Trophoblast cell (in vitro differentiated cells and primary cell): ENCODE data around the gene WWTR1.
A peak's percentile ranks its signal among the peaks of the same experiment; 100 is the strongest.

Experiments
- DNase-seq, 2 donors: peaks; one replicate each; pipeline ENCODE4 v3.0.0-alpha.2; 2016
- H2AFZ ChIP-seq: 2 replicates; pipeline ENCODE4 v1.6.1; 2013; ENCODE audit warnings: low read length, moderate library complexity, mild to moderate bottlenecking; ENCODE audit not compliant: insufficient read depth, poor library complexity
- H2AK5ac ChIP-seq: 2 replicates; pipeline ENCODE4 v1.6.1; 2013; ENCODE audit warnings: mild to moderate bottlenecking, low read length
- H2BK120ac ChIP-seq: 2 replicates; pipeline ENCODE4 v1.6.1; 2013; ENCODE audit warnings: low read length, mild to moderate bottlenecking, moderate library complexity; ENCODE audit not compliant: insufficient read depth, poor library complexity
- H2BK12ac ChIP-seq: 2 replicates; pipeline ENCODE4 v1.6.1; 2013; ENCODE audit warnings: mild to moderate bottlenecking, low read length, moderate library complexity
- H2BK5ac ChIP-seq: 2 replicates; pipeline ENCODE4 v1.6.1; 2013; ENCODE audit warnings: low read length, low read depth, moderate library complexity, mild to moderate bottlenecking; ENCODE audit not compliant: poor library complexity
- H3K14ac ChIP-seq: 2 replicates; pipeline ENCODE4 v1.6.1; 2013; ENCODE audit warnings: mild to moderate bottlenecking, low read length
- H3K18ac ChIP-seq: 2 replicates; pipeline ENCODE4 v1.6.1; 2013; ENCODE audit warnings: mild to moderate bottlenecking, low read length
- H3K23ac ChIP-seq: 2 replicates; pipeline ENCODE4 v1.6.1; 2013; ENCODE audit warnings: low read length
- H3K27ac ChIP-seq: 2 replicates; pipeline ENCODE4 v1.5.1; 2013; ENCODE audit warnings: low read depth, mild to moderate bottlenecking, inconsistent platforms, low read length, moderate library complexity
- H3K27me3 ChIP-seq: 2 replicates; pipeline ENCODE4 v1.6.1; 2013; ENCODE audit warnings: inconsistent platforms, mild to moderate bottlenecking, low read length, moderate library complexity; ENCODE audit not compliant: insufficient read depth
- H3K36me3 ChIP-seq, 2 experiments: 1 replicate in 1 of 2; 2 replicates in 1 of 2; pipeline ENCODE4 v1.6.1; 2013; ENCODE audit warnings: low read length in 2 of 2, mild to moderate bottlenecking in 2 of 2, moderate library complexity in 1 of 2; ENCODE audit not compliant: insufficient read depth in 2 of 2, control insufficient read depth in 1 of 2
- H3K4ac ChIP-seq: 2 replicates; pipeline ENCODE4 v1.6.1; 2013; ENCODE audit warnings: low read depth, mild to moderate bottlenecking, low read length, moderate library complexity
- H3K4me1 ChIP-seq, 2 experiments: 1 replicate in 1 of 2; 2 replicates in 1 of 2; pipeline ENCODE4 v1.6.1; 2013; ENCODE audit warnings: low read length in 2 of 2, mild to moderate bottlenecking in 2 of 2, moderate library complexity in 1 of 2; ENCODE audit not compliant: insufficient read depth in 2 of 2, control insufficient read depth in 1 of 2
- H3K4me2 ChIP-seq: 2 replicates; pipeline ENCODE4 v1.6.1; 2013; ENCODE audit warnings: inconsistent platforms, mild to moderate bottlenecking, low read length, moderate library complexity
- H3K4me3 ChIP-seq: 2 replicates; pipeline ENCODE4 v1.5.1; 2013; ENCODE audit warnings: mild to moderate bottlenecking, low read depth, low read length, inconsistent platforms
- H3K79me1 ChIP-seq: one replicate; pipeline ENCODE4 v1.6.1; 2013; ENCODE audit warnings: low read length
- H3K79me2 ChIP-seq: 2 replicates; pipeline ENCODE4 v1.6.1; 2013; ENCODE audit warnings: low read length, mild to moderate bottlenecking; ENCODE audit not compliant: control insufficient read depth, insufficient read depth, poor library complexity
- H3K9ac ChIP-seq: 2 replicates; pipeline ENCODE4 v1.6.1; 2013; ENCODE audit warnings: mild to moderate bottlenecking, low read length
- H3K9me3 ChIP-seq: 2 replicates; pipeline ENCODE4 v1.6.1; 2013; ENCODE audit warnings: low read depth, mild to moderate bottlenecking, control low read depth, inconsistent platforms, low read length; ENCODE audit not compliant: insufficient read depth
- H4K12ac ChIP-seq: 2 replicates; pipeline ENCODE4 v1.6.1; 2013; ENCODE audit warnings: low read depth, mild to moderate bottlenecking, low read length, moderate library complexity
- H4K8ac ChIP-seq: 2 replicates; pipeline ENCODE4 v1.6.1; 2013; ENCODE audit warnings: low read depth, mild to moderate bottlenecking, low read length, moderate library complexity
- H4K91ac ChIP-seq: one replicate; pipeline ENCODE4 v1.6.1; 2013; ENCODE audit warnings: low read depth, mild to moderate bottlenecking, low read length, moderate library complexity
- WGBS: extraction: QIAGEN DNeasy Blood & Tissue Kit; methylation state at CpG from one replicate; pipeline ENCODE4 v1.1.7; 2013; ENCODE audit warnings: missing lambda C conversion rate; ENCODE audit not compliant: insufficient read length, insufficient coverage; ENCODE audit errors: extremely low coverage; 5-methylcytosine and 5-hydroxymethylcytosine counted together

WWTR1 gene

DNA sequence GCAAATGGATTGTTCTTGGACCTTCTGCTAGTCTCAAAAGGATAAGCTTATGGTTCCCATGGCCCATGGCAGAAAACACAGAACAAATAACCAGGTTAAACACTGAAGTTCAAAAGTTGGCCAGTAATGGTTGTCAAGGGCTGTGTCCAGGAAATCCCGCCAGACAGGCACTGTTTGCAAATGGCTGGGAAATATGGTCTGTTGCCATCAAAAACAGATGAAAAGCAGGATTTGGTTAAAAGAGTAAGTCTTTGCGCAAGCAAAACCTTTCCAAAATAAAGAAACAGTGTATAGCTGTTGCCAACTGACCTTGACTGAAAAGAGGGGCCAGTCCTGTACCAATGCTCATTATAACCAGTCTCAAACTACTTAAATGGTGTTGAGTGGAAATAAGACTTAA is 58.6 kb downstream of the WWTR1 start:
- Histone ChIP-seq H3K14ac (no peak overlapping the region), H3K36me3 (peaks cover 2 to 4% of the 10 kb centered on the region in 2 experiments), H3K9ac (no peak overlapping the region), H3K23ac (no peak overlapping the region), H3K4me2 (no peak overlapping the region), H2BK120ac (no peak overlapping the region), H2AFZ (no peak overlapping the region), H3K79me1 (no peaks in the 10 kb centered on the region), H3K4me1 (peaks cover 2% of the 10 kb centered on the region in 2 experiments), H3K4me3 (no peak overlapping the region), H3K4ac (no peak overlapping the region), H3K27me3 (no peaks in the 10 kb centered on the region), H3K18ac (no peak overlapping the region), H4K8ac (no peak overlapping the region), H2AK5ac (no peak overlapping the region), H4K91ac (no peak overlapping the region), H3K79me2 (no peaks in the 10 kb centered on the region), H2BK5ac (no peak overlapping the region), H3K9me3 (no peaks in the 10 kb centered on the region), H2BK12ac (no peak overlapping the region), H4K12ac (no peak overlapping the region), H3K27ac (no peak overlapping the region)
- no peak for DNase-seq
- WGBS = no CpG with 5 or more reads among the region's 2 CpGs

GRCh38 chr3:149596134-149596770 is 61.6 kb downstream of the WWTR1 start:
- Histone ChIP-seq H3K18ac (no peak overlapping the region), H3K27me3 (no peaks in the 10 kb centered on the region), H3K79me1 (no peaks in the 10 kb centered on the region), H3K27ac (no peak overlapping the region), H3K4me3 (no peak overlapping the region), H3K4ac (no peak overlapping the region), H4K12ac (no peak overlapping the region), H3K23ac (no peak overlapping the region), H3K4me2 (no peak overlapping the region), H3K9ac (no peak overlapping the region), H3K36me3 (peaks cover 2 to 4% of the 10 kb centered on the region in 2 experiments), H2BK120ac (no peak overlapping the region), H3K4me1 (no peaks in the 10 kb centered on the region), H3K14ac (no peak overlapping the region), H4K91ac (no peak overlapping the region), H3K9me3 (no peaks in the 10 kb centered on the region), H2AFZ (no peak overlapping the region), H2AK5ac (no peak overlapping the region), H2BK5ac (no peak overlapping the region), H2BK12ac (no peak overlapping the region), H4K8ac (no peak overlapping the region), H3K79me2 (no peaks in the 10 kb centered on the region)
- WGBS = no CpG with 5 or more reads among the region's 6 CpGs
- no peak for DNase-seq

DNA sequence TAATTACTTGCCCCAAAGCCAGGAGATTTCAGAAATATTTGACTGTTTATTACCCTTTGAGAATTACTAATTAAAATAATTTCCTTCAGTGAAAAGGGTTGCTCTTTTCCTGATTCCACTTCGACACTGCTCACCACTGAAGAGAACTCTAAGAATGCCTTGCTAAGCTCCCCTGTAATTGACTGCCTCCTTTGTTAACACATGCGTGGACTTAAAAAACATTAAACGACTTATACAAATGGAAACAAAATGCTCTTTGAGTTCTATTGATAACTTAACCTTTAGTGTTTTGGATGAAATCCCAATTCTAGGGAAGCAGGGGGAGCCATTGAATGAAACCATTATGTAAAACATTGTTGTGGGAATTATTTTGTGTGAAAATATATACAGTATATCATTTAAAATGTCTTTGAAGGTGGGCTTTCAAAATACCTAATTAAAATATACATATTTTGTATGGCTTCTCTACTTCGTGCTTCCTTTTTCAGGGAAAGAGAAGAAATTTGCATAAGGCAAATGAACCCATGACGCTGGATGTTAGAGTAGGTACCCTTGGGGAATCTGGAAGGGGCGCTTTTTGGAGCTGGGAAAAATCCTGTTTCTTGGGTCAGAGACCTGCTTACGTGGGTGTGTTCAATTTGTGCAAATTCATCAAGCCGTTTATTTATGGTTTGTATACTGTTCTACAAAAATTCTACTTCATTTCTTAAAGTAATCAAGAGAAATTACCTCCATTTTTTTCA is 64.2 kb downstream of the WWTR1 start:
- Histone ChIP-seq H3K4ac (no peak overlapping the region), H2AFZ (no peak overlapping the region), H2BK12ac (no peak overlapping the region), H3K4me3 (no peak overlapping the region), H2BK120ac (no peak overlapping the region), H3K27ac (no peak overlapping the region), H4K8ac (no peak overlapping the region), H4K91ac (no peak overlapping the region), H3K79me2 (no peaks in the 10 kb centered on the region), H3K9ac (no peak overlapping the region), H3K27me3 (no peaks in the 10 kb centered on the region), H3K36me3 (peaks cover 0 to 6% of the 10 kb centered on the region in 2 experiments), H3K14ac (no peak overlapping the region), H3K18ac (no peak overlapping the region), H3K23ac (no peak overlapping the region), H3K9me3 (no peaks in the 10 kb centered on the region), H2BK5ac (no peak overlapping the region), H3K79me1 (no peaks in the 10 kb centered on the region), H3K4me1 (no peaks in the 10 kb centered on the region), H3K4me2 (no peak overlapping the region), H2AK5ac (no peak overlapping the region), H4K12ac (no peak overlapping the region)
- WGBS = no CpG with 5 or more reads among the region's 8 CpGs
- no peak for DNase-seq

- H2BK5ac ChIP-seq = no peak overlapping the region
- H2BK120ac ChIP-seq = no peak overlapping the region
- DNase-seq = no peak
- H3K27me3 ChIP-seq = no peaks in the 10 kb centered on the region
- peak overlapping the region; percentile 40 for H3K4ac ChIP-seq
- no peak overlapping the region for H3K14ac ChIP-seq
- H3K27ac ChIP-seq = no peak overlapping the region
- no peak overlapping the region for H2BK12ac ChIP-seq
- no peak overlapping the region for H3K4me3 ChIP-seq
- H3K9me3 ChIP-seq = no peaks in the 10 kb centered on the region
- no CpG with 5 or more reads among the region's 9 CpGs for WGBS
- no peak overlapping the region for H3K23ac ChIP-seq
- no peak overlapping the region for H3K9ac ChIP-seq
- H4K12ac ChIP-seq = no peak overlapping the region
- no peaks in the 10 kb centered on the region for H3K79me1 ChIP-seq
- H4K8ac ChIP-seq = no peak overlapping the region
- no peaks in the 10 kb centered on the region for H3K4me1 ChIP-seq
- no peak overlapping the region for H3K18ac ChIP-seq
- peaks cover 0 to 6% of the 10 kb centered on the region in 2 experiments for H3K36me3 ChIP-seq
- no peaks in the 10 kb centered on the region for H3K79me2 ChIP-seq
- no peak overlapping the region for H3K4me2 ChIP-seq
- H2AK5ac ChIP-seq = no peak overlapping the region
- no peak overlapping the region for H4K91ac ChIP-seq
- no peak overlapping the region for H2AFZ ChIP-seq
Observed at GRCh38 chr3:149592758-149593240, 65.0 kb downstream of the WWTR1 start.
